HEK293T (cell line): ENCODE results near the gene STARD8.

Experiments used
- CTCF ChIA-PET: fragments of 350-600 bp; formaldehyde crosslinking; extraction: SDS; loops from one replicate; lab custom pipeline; 2021; ENCODE audit warnings: antibody characterized with exemption, inconsistent platforms; lab: Yijun Ruan, JAX
- POLR2A ChIA-PET: fragments of 350-600 bp; formaldehyde crosslinking; extraction: SDS; loops from one replicate; lab custom pipeline; 2020; ENCODE audit warnings: antibody characterized with exemption, inconsistent platforms; lab: Yijun Ruan, JAX
- DNase-seq: peaks from one replicate; pipeline ENCODE4 v3.0.0; 2012; ENCODE audit warnings: mixed read lengths; ENCODE audit errors: extremely low spot score
- ARNT ChIP-seq: fragments of 450-650 bp; IDR thresholded peaks from 2 replicates; pipeline ENCODE4 v1.6.1; 2017; ENCODE audit warnings: mild to moderate bottlenecking
- BHLHE40 ChIP-seq: fragments of 450-650 bp; IDR thresholded peaks from 2 replicates; pipeline ENCODE4 v1.6.1; 2016; ENCODE audit warnings: mild to moderate bottlenecking, moderate library complexity, borderline replicate concordance
- CTBP1 ChIP-seq: fragments of 450-650 bp; IDR thresholded peaks from 2 replicates; pipeline ENCODE4 v1.6.1; 2016; ENCODE audit warnings: borderline replicate concordance
- ELF4 ChIP-seq: fragments of 450-650 bp; IDR thresholded peaks from 2 replicates; pipeline ENCODE4 v1.6.1; 2017; ENCODE audit warnings: antibody characterized with exemption
- FOXA1 ChIP-seq: fragments of 450-650 bp; IDR thresholded peaks from 2 replicates; pipeline ENCODE4 v1.6.1; 2016; ENCODE audit warnings: mild to moderate bottlenecking
- FOXK2 ChIP-seq: fragments of 450-650 bp; IDR thresholded peaks from 2 replicates; pipeline ENCODE4 v1.6.1; 2016; ENCODE audit warnings: mild to moderate bottlenecking
- FOXM1 ChIP-seq: fragments of 450-650 bp; IDR thresholded peaks from 2 replicates; pipeline ENCODE4 v1.6.1; 2017; ENCODE audit warnings: mild to moderate bottlenecking, borderline replicate concordance
- HDGF ChIP-seq: fragments of 450-650 bp; IDR thresholded peaks from 2 replicates; pipeline ENCODE4 v1.6.1; 2017; ENCODE audit warnings: antibody characterized with exemption, borderline replicate concordance
- L3MBTL2 ChIP-seq: fragments of 450-650 bp; conservative IDR thresholded peaks from 2 replicates; pipeline ENCODE4 v1.6.1; 2016; ENCODE audit warnings: mild to moderate bottlenecking
- LEF1 ChIP-seq: fragments of 450-650 bp; IDR thresholded peaks from 2 replicates; pipeline ENCODE4 v1.6.1; 2017; ENCODE audit warnings: mild to moderate bottlenecking, borderline replicate concordance
- NFRKB ChIP-seq: fragments of 450-650 bp; IDR thresholded peaks from 2 replicates; pipeline ENCODE4 v1.6.1; 2016; ENCODE audit warnings: mild to moderate bottlenecking, moderate library complexity
- SP1 ChIP-seq: fragments of 450-650 bp; IDR thresholded peaks from 2 replicates; pipeline ENCODE4 v1.6.1; 2017
- SUZ12 ChIP-seq: fragments of 450-650 bp; IDR thresholded peaks from 2 replicates; pipeline ENCODE4 v1.6.1; 2016; ENCODE audit warnings: mild to moderate bottlenecking
- TARDBP ChIP-seq: fragments of 450-650 bp; IDR thresholded peaks from 2 replicates; pipeline ENCODE4 v1.6.1; 2016
- ZNF384 ChIP-seq: fragments of 450-650 bp; IDR thresholded peaks from 2 replicates; pipeline ENCODE4 v1.6.1; 2016
- TF ChIP-seq, protein P1 (sequence below): fragments of 450-650 bp; IDR thresholded peaks from 2 replicates; pipeline ENCODE4 v1.6.1; 2016

STARD8 gene

DNA sequence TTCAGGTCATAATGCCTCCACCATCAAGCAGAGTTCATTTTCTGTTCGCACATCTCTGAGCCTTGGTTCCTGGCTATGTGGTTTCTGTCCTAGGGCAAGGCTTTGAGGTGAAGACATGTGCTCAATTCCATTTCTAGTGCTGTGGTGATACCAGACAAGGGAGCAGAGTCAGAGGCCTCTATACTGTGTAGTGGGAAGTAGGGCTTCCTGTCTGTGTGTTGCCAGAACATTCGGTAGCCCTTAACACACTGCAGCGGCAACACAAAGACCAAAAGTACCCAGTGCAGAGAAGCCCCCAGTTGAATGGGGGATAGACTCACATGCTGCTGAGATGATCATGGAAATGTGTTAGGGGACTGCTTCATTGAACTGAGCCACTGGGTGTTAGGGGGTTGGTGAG lies 56.4 kb downstream of the STARD8 start:
- POLR2A ChIA-PET = no interaction called here
- DNase-seq = no peak
- CTCF ChIA-PET = no interaction called here
- TF ChIP-seq ELF4 (no peak), CTBP1 (no peak), NFRKB (no peak), FOXK2 (no peak), FOXM1 (no peak), ARNT (no peak), L3MBTL2 (no peak), ZNF384 (no peak), SP1 (no peak), HDGF (no peak), TARDBP (no peak), FOXA1 (no peak), BHLHE40 (no peak), LEF1 (no peak), SUZ12 (no peak)
- TF ChIP-seq, protein P1, sequence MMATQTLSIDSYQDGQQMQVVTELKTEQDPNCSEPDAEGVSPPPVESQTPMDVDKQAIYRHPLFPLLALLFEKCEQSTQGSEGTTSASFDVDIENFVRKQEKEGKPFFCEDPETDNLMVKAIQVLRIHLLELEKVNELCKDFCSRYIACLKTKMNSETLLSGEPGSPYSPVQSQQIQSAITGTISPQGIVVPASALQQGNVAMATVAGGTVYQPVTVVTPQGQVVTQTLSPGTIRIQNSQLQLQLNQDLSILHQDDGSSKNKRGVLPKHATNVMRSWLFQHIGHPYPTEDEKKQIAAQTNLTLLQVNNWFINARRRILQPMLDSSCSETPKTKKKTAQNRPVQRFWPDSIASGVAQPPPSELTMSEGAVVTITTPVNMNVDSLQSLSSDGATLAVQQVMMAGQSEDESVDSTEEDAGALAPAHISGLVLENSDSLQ = no peak

DNA sequence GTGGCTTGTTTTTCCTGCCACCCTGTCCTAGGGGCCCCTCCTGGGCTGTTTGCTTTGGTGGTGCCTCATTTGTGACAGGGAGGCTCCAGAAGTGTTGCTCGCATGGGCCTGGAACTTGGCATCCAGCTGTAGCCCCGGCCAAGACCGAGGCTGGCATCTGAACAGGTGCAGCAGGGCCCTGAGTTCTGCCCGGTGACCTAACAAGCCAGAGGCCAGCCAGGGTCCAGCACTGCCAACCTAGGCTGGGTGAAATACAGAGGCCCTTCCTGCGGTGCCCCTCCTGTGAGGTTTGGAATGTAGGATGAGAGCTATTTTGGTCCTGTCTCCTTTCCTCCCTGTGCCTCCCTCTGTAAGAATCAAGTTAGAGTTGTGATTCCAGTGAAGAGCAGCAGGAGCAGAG lies 58.5 kb downstream of the STARD8 start:
- no peak for DNase-seq
- ChIA-PET CTCF (interaction anchor here (1.2 kb wide), 1 partner anchor 14 kb away, joined by 4 read pairs; no protein-coding TSS in a partner anchor), POLR2A (no interaction called here)
- no peak for TF ChIP-seq FOXA1
- no peak for TF ChIP-seq NFRKB
- no peak for TF ChIP-seq LEF1
- TF ChIP-seq CTBP1 = no peak
- TF ChIP-seq SP1 = no peak
- no peak for TF ChIP-seq FOXM1
- TF ChIP-seq ELF4 = no peak
- no peak for TF ChIP-seq SUZ12
- TF ChIP-seq ARNT = no peak
- TF ChIP-seq ZNF384 = no peak
- no peak for TF ChIP-seq FOXK2
- no peak for TF ChIP-seq TARDBP
- no peak for TF ChIP-seq BHLHE40
- no peak for TF ChIP-seq L3MBTL2
- no peak for TF ChIP-seq HDGF
- TF ChIP-seq, protein P1 = no peak

DNA sequence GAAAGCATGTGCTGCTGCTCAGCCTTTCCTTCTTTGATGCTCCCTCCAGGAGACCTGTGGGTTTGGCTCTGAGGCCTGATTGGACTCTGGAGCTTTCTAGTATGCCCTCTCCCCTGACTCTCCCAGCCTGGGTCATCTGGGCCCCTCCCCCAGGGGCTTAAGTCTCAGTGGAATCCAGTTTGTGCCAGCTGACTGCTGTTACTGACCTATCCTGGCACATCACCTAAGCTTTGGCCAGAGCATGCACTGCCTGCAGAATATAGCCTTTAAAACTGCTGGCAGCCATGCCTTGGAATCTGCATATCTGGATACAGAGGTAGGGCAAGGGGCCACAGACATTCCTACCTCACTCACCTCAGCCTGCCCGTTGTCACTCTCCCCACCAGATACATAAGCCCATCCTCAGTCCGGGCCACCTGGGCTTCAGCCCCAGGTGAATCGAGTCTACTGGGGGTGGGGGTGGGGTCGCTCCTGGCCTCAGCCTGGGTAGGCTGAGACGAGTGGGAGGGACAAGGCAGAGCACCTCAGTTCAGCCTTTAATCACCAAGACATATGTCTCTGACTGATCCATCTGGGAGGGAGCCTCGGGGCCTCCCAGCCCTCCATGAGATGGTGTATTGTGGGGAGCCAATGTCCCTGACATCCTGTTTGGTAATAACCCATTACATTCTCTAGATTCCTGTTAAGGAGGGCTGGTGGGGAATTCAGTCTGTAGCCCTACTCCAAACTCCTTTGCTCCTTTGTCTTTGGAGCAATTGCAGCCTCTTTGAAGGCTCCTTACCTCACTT lies 61.2 kb downstream of the STARD8 start:
- POLR2A ChIA-PET = no interaction called here
- TF ChIP-seq FOXM1 = no peak
- no peak for TF ChIP-seq SUZ12
- no peak for TF ChIP-seq ELF4
- TF ChIP-seq FOXK2 = no peak
- TF ChIP-seq SP1 = no peak
- no peak for TF ChIP-seq NFRKB
- no peak for DNase-seq
- CTCF ChIA-PET = interaction anchor here (1.1 to 2.2 kb wide), 2 partner anchors 109 to 196 kb away, joined by 5 to 8 read pairs; no protein-coding TSS in a partner anchor

DNA sequence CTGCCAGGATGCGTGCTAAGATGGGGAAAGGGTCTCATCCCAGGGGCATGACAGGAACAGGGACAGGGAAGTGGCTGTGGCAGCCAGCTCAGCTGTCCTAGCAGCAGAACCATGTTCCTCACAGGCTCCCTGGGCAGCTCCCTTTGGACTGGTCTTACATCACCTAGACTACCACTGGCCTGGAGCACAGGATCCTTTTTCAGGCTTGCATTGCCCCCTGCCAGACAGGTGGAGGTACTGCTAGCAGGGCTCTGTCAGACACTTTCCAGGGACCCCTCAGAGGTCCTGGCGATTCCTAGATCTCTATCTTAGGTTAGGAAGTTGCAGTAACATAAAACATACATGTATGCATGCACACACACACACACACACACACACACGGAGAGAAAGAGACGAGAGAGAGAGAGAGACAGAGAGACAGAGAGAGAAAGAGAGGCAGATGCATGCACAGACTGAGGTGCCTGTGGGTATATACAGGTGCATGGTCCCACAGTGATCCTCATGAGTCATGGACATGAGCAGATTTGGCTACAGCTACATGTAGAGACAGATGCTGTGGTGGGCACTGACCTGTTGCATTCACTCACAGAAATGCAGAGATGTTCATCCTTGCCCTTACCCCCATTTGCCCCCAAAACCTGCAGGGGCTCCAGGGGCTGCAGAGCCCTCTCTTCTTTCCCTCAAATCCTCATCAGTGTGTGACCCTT lies 63.6 kb downstream of the STARD8 start:
- peak; percentile 74 for DNase-seq
- TF ChIP-seq SP1 (no peak), TARDBP (no peak), CTBP1 (no peak), BHLHE40 (no peak), ELF4 (no peak), ARNT (no peak), FOXK2 (no peak), FOXM1 (no peak)
- ChIA-PET POLR2A (no interaction called here), CTCF (interaction anchor here (0.5 to 2.2 kb wide), 21 partner anchors 10 to 747 kb away, joined by 3 to 18 read pairs (median 3); no protein-coding TSS in a partner anchor)

DNA sequence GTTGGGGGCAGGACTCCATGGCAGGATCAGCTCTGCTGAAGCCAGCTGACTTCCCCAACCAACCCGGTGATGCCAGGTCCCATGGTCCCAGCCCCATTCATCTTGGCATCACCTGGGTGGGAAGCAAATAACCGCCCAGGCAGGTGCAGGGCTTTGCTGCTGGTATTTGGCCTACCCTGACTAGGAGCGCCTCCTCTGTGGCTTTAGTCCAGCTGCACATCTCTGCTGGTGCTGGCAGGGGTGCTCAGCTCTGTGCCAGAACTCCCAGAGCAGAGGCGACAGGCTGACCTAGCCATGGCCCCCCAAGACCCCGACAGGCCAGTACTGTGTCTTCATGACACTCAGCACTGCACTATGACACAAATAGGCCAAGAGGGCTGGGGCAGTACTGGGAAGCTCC lies 64.4 kb downstream of the STARD8 start:
- CTCF ChIA-PET = interaction anchor here (0.8 to 2.1 kb wide), 2 partner anchors 199 to 515 kb away, joined by 4 to 12 read pairs; no protein-coding TSS in a partner anchor
- no peak for DNase-seq
- TF ChIP-seq FOXK2 (no peak), NFRKB (no peak), ARNT (no peak), CTBP1 (no peak), HDGF (no peak), SP1 (no peak), FOXA1 (no peak)
- TF ChIP-seq, protein P1 = no peak
- POLR2A ChIA-PET = no interaction called here

DNA sequence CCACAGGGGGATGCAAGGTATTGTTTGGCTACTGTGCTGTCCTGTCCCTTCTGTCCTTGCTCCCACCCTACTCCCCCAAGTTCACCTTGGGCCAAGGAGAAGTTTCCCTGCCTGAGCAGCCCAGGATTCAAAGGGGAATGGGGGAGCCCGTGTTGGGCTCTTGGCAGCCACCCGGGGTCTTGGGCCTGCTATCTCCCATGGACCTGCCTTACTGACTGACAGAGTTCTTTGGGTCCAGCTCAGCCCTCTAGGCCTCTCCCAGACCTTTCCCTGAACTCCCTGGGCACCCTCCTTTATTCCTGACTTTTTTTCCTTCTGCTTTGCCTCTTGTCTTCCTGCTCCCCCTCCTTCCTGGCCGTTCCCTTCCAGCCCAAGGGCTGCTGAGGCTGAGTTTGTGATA lies 67.4 kb downstream of the STARD8 start:
- DNase-seq = no peak
- ChIA-PET CTCF (interaction anchor here (0.7 kb wide), 1 partner anchor 518 kb away, joined by 3 read pairs; no protein-coding TSS in a partner anchor), POLR2A (no interaction called here)
- TF ChIP-seq, protein P1 = no peak
- TF ChIP-seq LEF1 (no peak), FOXK2 (no peak), SP1 (no peak), L3MBTL2 (no peak), SUZ12 (no peak), NFRKB (no peak), FOXA1 (no peak), ARNT (no peak), BHLHE40 (no peak), HDGF (no peak), TARDBP (no peak), ZNF384 (no peak), CTBP1 (no peak), ELF4 (no peak), FOXM1 (no peak)
